HCT116 (cell line): ENCODE measurements around the gene GTF2H2C.

Experiments
- CTCF ChIP-seq, 3 experiments: fragments of 200-600 bp in 1 of 3; sonication (generic) in 1 of 3; IDR thresholded peaks in 2 of 3; conservative IDR thresholded peaks in 1 of 3; 2 replicates each; pipeline ENCODE4 v1.5.1; 2012 to 2017; ENCODE audit warnings: low read depth in 2 of 3, low read length in 2 of 3, antibody characterized with exemption in 1 of 3, borderline replicate concordance in 1 of 3, control low read depth in 1 of 3, mild to moderate bottlenecking in 1 of 3, mixed read lengths in 1 of 3, mixed run types in 1 of 3, moderate library complexity in 1 of 3; ENCODE audit not compliant: insufficient read depth in 1 of 3
- EZH2 ChIP-seq: fragments of 200-600 bp; sonication (generic); IDR thresholded peaks from 2 replicates; pipeline ENCODE4 v1.6.1; 2017; ENCODE audit warnings: antibody characterized with exemption, mixed run types
- MAX ChIP-seq: IDR thresholded peaks from 2 replicates; pipeline ENCODE4 v1.6.1; 2012
- POLR2AphosphoS5 ChIP-seq: IDR thresholded peaks from 2 replicates; pipeline ENCODE4 v1.6.1; 2011; ENCODE audit warnings: mild to moderate bottlenecking, low read depth, low read length, moderate library complexity
- RAD21 ChIP-seq: IDR thresholded peaks from 2 replicates; pipeline ENCODE4 v1.6.1; 2012; ENCODE audit warnings: low read depth, mild to moderate bottlenecking
- REST ChIP-seq: IDR thresholded peaks from 2 replicates; pipeline ENCODE4 v1.6.1; 2012; ENCODE audit warnings: low read depth
- TCF7L2 ChIP-seq: IDR thresholded peaks from 2 replicates; pipeline ENCODE4 v1.7.0; 2011; ENCODE audit warnings: borderline replicate concordance, inconsistent platforms; ENCODE audit not compliant: insufficient read depth, insufficient read length; ENCODE audit errors: extremely low read depth

- no peak for TF ChIP-seq CTCF (IDR thresholded peaks at IDR 0.05 in 2 of 3, conservative IDR thresholded peaks at IDR 0.05 in 1 of 3; ENCODE audit: borderline replicate concordance in 1 of 3, insufficient read depth in 1 of 3, low read depth in 2 of 3, low read length in 2 of 3)
- TF ChIP-seq EZH2, result no peak
- no peak for TF ChIP-seq REST
- TF ChIP-seq MAX, result no peak
- TF ChIP-seq RAD21, result no peak
- no peak for TF ChIP-seq POLR2AphosphoS5
- no peak for TF ChIP-seq TCF7L2
Measured at GRCh38 chr5:69528609-69529008, 31.4 kb upstream of the GTF2H2C start.
